NOMO-1 treated with dmso at 0.1 percent for 144 hours (cell line): ENCODE results near the gene ENTPD8.

Experiments used
- DNase-seq: peaks from one replicate; lab custom pipeline; 2025; ENCODE audit not compliant: unreplicated experiment; lab: John Stamatoyannopoulos, UW

The ENTPD8 gene

GRCh38 chr9:137441289-137441934 is at the start of gene ENTPD8:
Gene ENTPD8 (minus strand): TSS chr9:137441357. CDS start chr9:137438285, 3,072 bp downstream.
- DNase-seq = no peak

- no peak for DNase-seq
Measured at GRCh38 chr9:137490532-137491186, 49.5 kb upstream of the ENTPD8 start.

DNA sequence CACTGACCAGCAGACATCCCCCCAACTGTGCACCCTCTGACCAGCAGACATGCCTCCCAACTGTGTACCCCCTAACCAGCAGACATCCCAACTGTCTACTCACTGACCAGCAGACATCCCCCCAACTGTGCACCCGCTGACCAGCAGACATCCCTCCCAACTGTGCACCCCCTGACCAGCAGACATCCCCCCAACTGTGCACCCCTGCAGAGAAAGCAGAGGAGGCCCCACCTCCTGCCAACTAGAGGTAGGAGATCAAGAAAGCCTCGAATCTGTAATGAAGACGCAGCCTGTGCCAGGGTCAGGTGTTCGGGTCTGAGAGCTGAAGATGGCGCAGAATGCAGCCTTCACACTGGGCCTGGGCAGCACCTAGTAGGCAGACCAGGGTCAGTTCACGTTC is 47.7 kb upstream of the ENTPD8 start:
- no peak for DNase-seq

GRCh38 chr9:137488327-137488653 is 47.1 kb upstream of the ENTPD8 start:
- no peak for DNase-seq

- DNase-seq = no peak
Measured at GRCh38 chr9:137487454-137488326, 46.5 kb upstream of the ENTPD8 start.

- no peak for DNase-seq
Measured at GRCh38 chr9:137486545-137487453, 45.6 kb upstream of the ENTPD8 start.

- DNase-seq = no peak
Measured at GRCh38 chr9:137486141-137486490, 45.0 kb upstream of the ENTPD8 start.

- DNase-seq = no peak
Measured at GRCh38 chr9:137485343-137486140, 44.4 kb upstream of the ENTPD8 start.

DNA sequence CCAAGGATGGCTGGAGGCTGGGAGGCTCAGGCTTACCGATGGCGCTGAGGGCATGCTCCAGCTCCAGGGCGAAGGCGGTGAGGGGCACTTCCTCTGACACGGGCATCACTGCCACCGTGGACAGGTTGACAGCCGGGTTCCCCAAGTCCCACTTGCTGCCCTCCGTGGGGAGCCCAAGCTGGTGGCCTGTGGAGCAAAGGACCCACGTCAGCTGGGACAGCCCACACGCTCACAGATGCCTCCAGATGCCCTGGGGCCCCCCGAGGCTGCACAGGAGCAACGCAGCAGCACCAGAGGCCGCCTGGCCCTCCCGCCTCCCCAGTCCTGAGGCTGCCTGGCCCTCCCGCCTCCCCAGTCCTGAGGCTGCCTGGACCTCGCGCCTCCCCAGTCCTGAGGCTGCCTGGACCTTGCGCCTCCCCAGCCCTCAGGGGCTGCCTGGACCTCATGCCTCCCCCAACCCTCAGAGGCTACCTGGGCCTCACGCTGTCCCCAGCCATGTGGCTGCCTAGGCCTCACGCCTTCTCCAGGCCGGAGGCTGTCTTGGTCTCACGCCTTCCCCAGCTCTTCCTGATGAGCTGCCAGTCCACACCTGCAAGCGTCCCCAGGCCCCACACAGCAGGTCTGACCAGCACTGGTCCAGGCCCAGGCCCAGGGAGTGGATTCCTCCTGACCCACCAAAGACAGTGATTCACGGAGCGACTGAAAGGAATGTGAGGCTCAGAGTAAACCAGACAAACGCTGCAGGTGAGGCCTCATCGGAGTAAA is 43.6 kb upstream of the ENTPD8 start:
- no peak for DNase-seq

GRCh38 chr9:137482094-137482781 is 41.1 kb upstream of the ENTPD8 start:
- DNase-seq = peak; percentile 53

GRCh38 chr9:137480686-137481683 is 39.8 kb upstream of the ENTPD8 start:
- no peak for DNase-seq

DNA sequence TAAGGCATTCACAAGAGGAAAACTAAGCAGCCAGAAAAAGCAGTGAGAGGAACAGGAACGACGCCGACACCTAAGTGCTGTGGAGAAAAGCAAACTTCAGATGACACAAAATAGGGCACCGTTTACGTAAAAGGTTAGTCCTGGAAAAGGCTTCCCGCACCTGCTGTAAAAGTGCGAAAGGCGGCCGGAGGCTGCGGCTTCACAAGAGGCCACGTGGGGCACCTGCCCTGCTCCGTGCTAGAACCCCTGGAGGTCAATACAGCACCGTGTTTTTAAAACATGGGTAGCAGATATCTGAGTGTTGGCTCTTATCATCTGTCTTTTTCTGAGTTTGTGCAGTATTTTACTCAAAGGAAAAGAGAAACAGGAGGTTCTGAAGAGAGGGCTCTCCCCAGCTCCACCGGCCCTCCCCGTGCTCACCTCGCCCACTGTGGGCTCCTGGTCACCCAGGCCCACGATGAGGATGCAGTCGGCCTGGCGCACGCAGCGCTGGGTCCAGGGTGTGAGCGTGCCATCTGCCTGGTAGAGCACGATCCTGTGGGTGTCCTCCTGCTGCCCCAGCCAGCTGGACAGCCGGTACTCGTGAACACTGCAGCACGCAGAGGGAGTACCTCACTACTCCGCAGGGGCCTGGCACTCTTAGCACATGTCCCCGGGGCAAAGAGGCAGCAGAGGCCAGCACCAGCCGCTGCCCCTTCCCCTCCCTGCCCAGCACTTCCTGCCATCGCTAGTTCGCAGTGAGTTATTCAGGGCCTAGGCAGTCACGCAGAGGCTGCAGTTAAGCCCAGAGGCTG is 38.9 kb upstream of the ENTPD8 start:
- DNase-seq = no peak

GRCh38 chr9:137478962-137479861 is 38.1 kb upstream of the ENTPD8 start:
- no peak for DNase-seq

GRCh38 chr9:137478613-137478961 is 37.4 kb upstream of the ENTPD8 start:
- DNase-seq = no peak

- DNase-seq = no peak
Measured at GRCh38 chr9:137477778-137478612, 36.8 kb upstream of the ENTPD8 start.
